Panc1 (cell line): Measurements from ENCODE around the gene TNN. TPM values are rescaled to one million over a fixed set of nuclear protein-coding genes. Genes with fewer than 3 reads are reported as not detected.

ENCODE experiments used
- ATAC-seq: fragments of 200-7000 bp; cut with Tn5 transposase; 2 replicates; pipeline ENCODE4 v1.9.1; 2020; ENCODE audit warnings: mild to moderate bottlenecking, moderate library complexity
- Bru-seq: library from RNA; stranded (reverse); fragments of 400-500 nt; gene quantifications from one replicate; lab custom pipeline; 2021; lab: Mats Ljungman, UMichigan
- BruChase-seq, 2 experiments: library from RNA; stranded (reverse); fragments of 400-500 nt; gene quantifications; one replicate each; lab custom pipeline; 2021; lab: Mats Ljungman, UMichigan
- BruUV-seq: library from RNA; stranded (reverse); fragments of 400-500 nt; replicated peaks from 2 replicates; lab custom pipeline; 2021; lab: Mats Ljungman, UMichigan
- CTCF ChIA-PET: fragments of 300-600 bp; sonication (Branson Sonifier 250); formaldehyde crosslinking; loops from one replicate; lab custom pipeline; 2022; ENCODE audit warnings: antibody characterized with exemption; lab: Charles Lee
- POLR2A ChIA-PET: fragments of 300-600 bp; sonication (Branson Sonifier 250); formaldehyde crosslinking; loops from one replicate; lab custom pipeline; 2022; ENCODE audit warnings: antibody characterized with exemption; lab: Charles Lee
- DNase-seq: peaks from one replicate; pipeline ENCODE4 v3.0.0-alpha.2; 2010; ENCODE audit warnings: low read depth, low spot score
- H3K27ac ChIP-seq: 2 replicates; pipeline ENCODE4 v1.5.1; 2011; ENCODE audit warnings: mild to moderate bottlenecking, low read length, inconsistent platforms
- H3K27me3 ChIP-seq: fragments of 200-500 bp; sonication (Bioruptor generic); 2 replicates; pipeline ENCODE4 v1.6.0; 2014; ENCODE audit warnings: low read length, inconsistent platforms; ENCODE audit not compliant: control insufficient read depth, insufficient read depth
- H3K36me3 ChIP-seq: fragments of 200-500 bp; sonication (Bioruptor generic); 2 replicates; pipeline ENCODE4 v1.5.1; 2014; ENCODE audit warnings: inconsistent platforms, mild to moderate bottlenecking, low read length, moderate library complexity; ENCODE audit not compliant: control insufficient read depth, insufficient read depth
- H3K4me1 ChIP-seq: 2 replicates; pipeline ENCODE4 v1.5.1; 2011; ENCODE audit warnings: inconsistent platforms, mild to moderate bottlenecking, low read length, moderate library complexity; ENCODE audit not compliant: control insufficient read depth, insufficient read depth
- H3K4me3 ChIP-seq, 2 experiments: 2 replicates each; pipeline ENCODE4 v1.5.1; 2011 to 2012; ENCODE audit warnings: low read depth in 2 of 2, low read length in 2 of 2, mild to moderate bottlenecking in 2 of 2, inconsistent platforms in 1 of 2, moderate library complexity in 1 of 2
- H3K9me3 ChIP-seq: fragments of 200-500 bp; sonication (Bioruptor generic); 2 replicates; pipeline ENCODE4 v1.5.1; 2014; ENCODE audit warnings: low read depth, mild to moderate bottlenecking, inconsistent platforms, low read length, moderate library complexity; ENCODE audit not compliant: control insufficient read depth, insufficient read depth
- CTCF ChIP-seq: fragments of 450-650 bp; IDR thresholded peaks from 2 replicates; pipeline ENCODE4 v1.5.1; 2017; ENCODE audit warnings: mild to moderate bottlenecking
- POLR2AphosphoS5 ChIP-seq: IDR thresholded peaks from 2 replicates; pipeline ENCODE4 v1.6.1; 2012; ENCODE audit warnings: mild to moderate bottlenecking, low read depth, low read length, moderate library complexity
- REST ChIP-seq, 2 experiments: IDR thresholded peaks; 2 replicates each; pipeline ENCODE4 v1.6.1; 2011 to 2012; ENCODE audit warnings: low read depth in 2 of 2, control low read depth in 1 of 2, low read length in 1 of 2, mild to moderate bottlenecking in 1 of 2, moderate library complexity in 1 of 2; ENCODE audit not compliant: insufficient read depth in 1 of 2
- SIN3A ChIP-seq: IDR thresholded peaks from 2 replicates; pipeline ENCODE4 v1.6.1; 2012; ENCODE audit warnings: low read depth, mild to moderate bottlenecking, low read length, moderate library complexity, borderline replicate concordance; ENCODE audit not compliant: insufficient read depth
- TCF7L2 ChIP-seq: IDR thresholded peaks from 2 replicates; pipeline ENCODE4 v1.6.1; 2011; ENCODE audit warnings: mild to moderate bottlenecking, low read depth, low read length, inconsistent platforms
- in situ Hi-C: cut with HindIII; loops from 2 replicates; pipeline ENCODE4 v1.10.0; 2016; ENCODE audit warnings: low sequenced_read_pairs, low pct_unique_long_range_greater_than_20kb
- intact Hi-C: fragments of 100-400 bp; cut with micrococcal nuclease; formaldehyde crosslinking; loops from one replicate; pipeline ENCODE4 v1.10.0; 2022; ENCODE audit not compliant: unreplicated experiment
- long read RNA-seq: library from polyadenylated mRNA; unstranded; transcript quantifications from one replicate; pipeline ENCODE4 v2.0.0, GENCODE V29; 2021; ENCODE audit not compliant: unreplicated experiment
- polyA plus RNA-seq: library from polyadenylated mRNA; unstranded; fragments of >200 nt; gene quantifications from one replicate; pipeline ENCODE4 v1.2.1, GENCODE V29; 2012; ENCODE audit warnings: missing spikeins; ENCODE audit not compliant: insufficient read length
- total RNA-seq: library from RNA; stranded (reverse); gene quantifications from one replicate; pipeline ENCODE4 v1.2.1, GENCODE V29; 2021; ENCODE audit not compliant: unreplicated experiment

TNN gene
- total RNA-seq = not detected
- not detected for polyA plus RNA-seq
- percentile 7 among the genes with signal in this experiment for Bru-seq, nascent RNA
- BruChase-seq, experiment 1, labeled RNA remaining after a 2-hour chase = percentile 2 among the genes with signal in this experiment
- percentile 4 among the genes with signal in this experiment for BruChase-seq, experiment 2, labeled RNA remaining after a 6-hour chase
- long read RNA-seq = 0 reads

- ChIA-PET CTCF (interaction anchor here (0.6 kb wide), 1 partner anchor 214 kb away, joined by 4 read pairs; no protein-coding TSS in a partner anchor), POLR2A (no interaction called here)
- intact Hi-C loops (no loop called here), in situ Hi-C loops (no loop called here)
- ATAC-seq (no peak), DNase-seq (no peak)
- H3K36me3 ChIP-seq = no peaks in the 10 kb centered on the region
- H3K27ac ChIP-seq = no peak within 1 kb of the TSS
- no TSS peak for BruUV-seq
- no peaks in the 10 kb centered on the region for H3K9me3 ChIP-seq
- H3K27me3 ChIP-seq = peaks cover 14% of the 10 kb centered on the region; the same call in 1 of the 2 replicates
- TF ChIP-seq TCF7L2 = no peak
- TF ChIP-seq SIN3A = no peak
- no peak for TF ChIP-seq POLR2AphosphoS5
- TF ChIP-seq CTCF = no peak
- no peak for TF ChIP-seq REST (IDR thresholded peaks at IDR 0.05; ENCODE audit: insufficient read depth in 1 of 2, low read depth in 2 of 2, low read length in 1 of 2)
- no peak within 1 kb of the TSS for H3K4me3 ChIP-seq
- peaks cover 3% of the 10 kb centered on the region; the same call in 1 of the 2 replicates for H3K4me1 ChIP-seq
These were observed at the start of gene TNN for GRCh38 chr1:175067362-175068106. TSS of gene TNN (plus strand) at chr1:175067833. CDS start at chr1:175077419, 9,586 bp downstream.

GRCh38 chr1:175019524-175019923, 48.1 kb upstream of the TNN start:
- POLR2A ChIA-PET = no interaction called here
- CTCF ChIA-PET = no interaction called here
- DNase-seq = no peak

More at GRCh38 chr1:175019524-175019923, 48.1 kb upstream of the TNN start:
- no peaks in the 10 kb centered on the region for H3K27me3 ChIP-seq
- H3K36me3 ChIP-seq = peaks cover 5% of the 10 kb centered on the region
- intact Hi-C loops = no loop called here
- TF ChIP-seq CTCF (no peak), REST (IDR thresholded peaks at IDR 0.05; ENCODE audit: insufficient read depth in 1 of 2, low read depth in 2 of 2, low read length in 1 of 2) (no peak), TCF7L2 (no peak), SIN3A (no peak), POLR2AphosphoS5 (no peak)
- no peaks in the 10 kb centered on the region for H3K9me3 ChIP-seq
- in situ Hi-C loops = no loop called here
- H3K27ac ChIP-seq = no peak overlapping the region
- no peak overlapping the region for H3K4me3 ChIP-seq
- no peak for ATAC-seq
- BruUV-seq = no TSS peak
- H3K4me1 ChIP-seq = peaks cover 3% of the 10 kb centered on the region; the same call in 1 of the 2 replicates
